K562 (cell line): ENCODE measurements around the gene TUBB1. TPM values are rescaled to one million over a fixed set of nuclear protein-coding genes. Genes with fewer than 3 reads are reported as not detected.

ENCODE experiments used
- ATAC-seq: fragments of 200-7000 bp; cut with Tn5 transposase; 3 replicates; pipeline ENCODE4 v1.9.1; 2020; ENCODE audit warnings: moderate library complexity
- BruUV-seq: library from RNA; stranded (reverse); fragments of 400-500 nt; replicated peaks from 2 replicates; lab custom pipeline; 2021; lab: Mats Ljungman, UMichigan
- CTCF ChIA-PET: fragments of 300-600 bp; formaldehyde crosslinking; extraction: SDS; loops from one replicate; lab custom pipeline; 2021; ENCODE audit warnings: low intra/inter-chr PET ratio; lab: Yijun Ruan, JAX
- POLR2A ChIA-PET: fragments of 300-600, 350-650 bp; sonication (Branson Sonifier 250); formaldehyde crosslinking; extraction: SDS; loops from one replicate; lab custom pipeline; 2021; ENCODE audit warnings: antibody characterized with exemption, inconsistent platforms; lab: Yijun Ruan, JAX
- DNase-seq, 4 experiments: peaks; one replicate each; pipeline versions ENCODE4 v3.0.0 to v3.0.0-alpha.2; 2011 to 2018; ENCODE audit warnings: low spot score in 3 of 4, mixed read lengths in 3 of 4; ENCODE audit errors: extremely low read depth in 1 of 4
- FAIRE-seq: peaks from 2 replicates; lab custom pipeline; 2011; peaks lifted over from hg19 to GRCh38; lab: Jason Lieb, UNC
- H2AFZ ChIP-seq: 2 replicates; pipeline ENCODE4 v1.6.0; 2011; ENCODE audit warnings: low read depth, low read length, control low read depth, inconsistent platforms
- H3K27ac ChIP-seq: fragments of 200-600 bp; 3 replicates; pipeline ENCODE4 v1.8.0; 2011; ENCODE audit warnings: low read depth, mild to moderate bottlenecking, control low read depth, inconsistent platforms, low read length, moderate library complexity, mixed read lengths; ENCODE audit errors: extremely low read depth
- H3K27me3 ChIP-seq, 2 experiments: fragments of 300-600 bp in 1 of 2; 2 replicates in 1 of 2; 3 replicates in 1 of 2; pipeline versions ENCODE4 v1.6.0 to v1.8.0; 2011; ENCODE audit warnings: inconsistent platforms in 2 of 2, low read length in 2 of 2, mild to moderate bottlenecking in 1 of 2, mixed read lengths in 1 of 2, moderate library complexity in 1 of 2; ENCODE audit not compliant: control insufficient read depth in 2 of 2, insufficient read depth in 2 of 2
- H3K36me3 ChIP-seq: fragments of 300-600 bp; 3 replicates; pipeline ENCODE4 v1.8.0; 2011; ENCODE audit warnings: mild to moderate bottlenecking, low read length, inconsistent platforms; ENCODE audit not compliant: control insufficient read depth, insufficient read depth
- H3K4me1 ChIP-seq, 2 experiments: fragments of 200-600 bp in 1 of 2; replicated peaks in 1 of 2; 2 replicates in 1 of 2; 3 replicates in 1 of 2; pipeline versions ENCODE4 v1.5.1 to v1.8.0; 2011; ENCODE audit warnings: inconsistent platforms in 2 of 2, low read length in 2 of 2, mild to moderate bottlenecking in 1 of 2, mixed read lengths in 1 of 2, moderate library complexity in 1 of 2; ENCODE audit not compliant: control insufficient read depth in 2 of 2, insufficient read depth in 2 of 2
- H3K4me2 ChIP-seq: 2 replicates; pipeline ENCODE4 v1.6.1; 2011; ENCODE audit warnings: low read length, control low read depth, inconsistent platforms, mixed read lengths; ENCODE audit not compliant: insufficient read depth
- H3K4me3 ChIP-seq: fragments of 200-600 bp; sonication (generic), shearing (Covaris generic); 2 replicates; pipeline ENCODE4 v1.5.1; 2016; ENCODE audit warnings: control low read depth, inconsistent platforms
- H3K79me2 ChIP-seq: fragments of 200-600 bp; 3 replicates; pipeline ENCODE4 v1.8.0; 2011; ENCODE audit warnings: low read length, inconsistent platforms; ENCODE audit not compliant: control insufficient read depth, insufficient read depth
- H3K9ac ChIP-seq, 2 experiments: 2 replicates each; pipeline versions ENCODE4 v1.6.0 to v1.6.1; 2011; ENCODE audit warnings: low read depth in 2 of 2, low read length in 2 of 2, control low read depth in 1 of 2, inconsistent platforms in 1 of 2, mild to moderate bottlenecking in 1 of 2, mixed read lengths in 1 of 2; ENCODE audit not compliant: insufficient read depth in 1 of 2
- H3K9me1 ChIP-seq: one replicate; pipeline ENCODE4 v1.6.0; 2011; ENCODE audit warnings: inconsistent platforms, mild to moderate bottlenecking, low read length, moderate library complexity; ENCODE audit not compliant: control insufficient read depth, insufficient read depth
- H3K9me3 ChIP-seq: replicated peaks from 2 replicates; pipeline ENCODE4 v1.5.1; 2011; ENCODE audit warnings: low read depth, low read length, inconsistent platforms; ENCODE audit not compliant: control insufficient read depth, insufficient read depth
- H4K20me1 ChIP-seq: replicated peaks from 2 replicates; pipeline ENCODE4 v1.6.1; 2011; ENCODE audit warnings: low read length, inconsistent platforms, mixed read lengths; ENCODE audit not compliant: control insufficient read depth, insufficient read depth
- MYNN ChIP-seq, 2 experiments: sonication (generic); formaldehyde crosslinking in 1 of 2; IDR thresholded peaks; 2 replicates each; pipeline versions ENCODE4 v1.5.0 to v1.6.1; 2016 to 2020; ENCODE audit warnings: antibody characterized with exemption in 1 of 2, missing genetic modification reagents in 1 of 2
- POLR2H ChIP-seq: IDR thresholded peaks from 2 replicates; pipeline ENCODE4 v1.6.1; 2016; ENCODE audit warnings: missing genetic modification characterization, low read depth, mild to moderate bottlenecking, control low read depth, missing compliant biosample characterization, moderate library complexity
- TGIF2 ChIP-seq: sonication (generic); formaldehyde crosslinking; IDR thresholded peaks from 2 replicates; pipeline ENCODE4 v1.8.1; 2022; ENCODE audit warnings: mild to moderate bottlenecking, missing genetic modification reagents, moderate library complexity
- ZNF76 ChIP-seq: fragments of 250-450 bp; sonication (Bioruptor Pico); IDR thresholded peaks from 2 replicates; pipeline ENCODE4 v1.4.0; 2020; ENCODE audit warnings: mild to moderate bottlenecking, moderate library complexity, borderline replicate concordance
- WGBS: fragments of 100-300 bp; shearing (Covaris generic); methylation state at CpG from one replicate; pipeline ENCODE4 v1.1.6; 2016; ENCODE audit warnings: low coverage, mixed read lengths; ENCODE audit not compliant: insufficient coverage; ENCODE audit errors: missing lambda C conversion rate; 5-methylcytosine and 5-hydroxymethylcytosine counted together
- in situ Hi-C: fragments of 300-500 bp; cut with MboI; formaldehyde crosslinking; loops from 4 replicates; pipeline ENCODE4 v1.15.0; 2018; ENCODE audit warnings: inconsistent platforms, mixed read lengths
- intact Hi-C: fragments of 100-400 bp; cut with micrococcal nuclease; formaldehyde crosslinking; loops from 2 replicates; pipeline ENCODE4 v1.14.2; 2022
- polyA plus RNA-seq, 8 experiments: library from polyadenylated mRNA; depleted of rRNA in 4 of 8; stranded (reverse) in 5 of 8; unstranded in 3 of 8; fragments of >200 nt; fragmentation: Nextera tagmentation in 2 of 8; fragmentation: Illumina TruSeq in 1 of 8; extraction: Ambion mirVana in 2 of 8; extraction: Trizol in 1 of 8; gene quantifications; 2 replicates each; pipeline versions ENCODE4 v1.2.1 to v1.2.3, GENCODE V29; 2011 to 2014; ENCODE audit warnings: inconsistent platforms in 1 of 8, missing spikeins in 1 of 8
- total RNA-seq, 7 experiments: library from RNA; depleted of rRNA in 6 of 7; stranded (reverse); fragments of >200 nt in 6 of 7; fragmentation: Illumina TruSeq in 2 of 7; extraction: Trizol in 2 of 7; gene quantifications; 2 replicates each; pipeline versions ENCODE4 v1.2.1 to v1.2.3, GENCODE V29; 2011 to 2021; ENCODE audit warnings: low replicate concordance in 1 of 7

Gene TUBB1
- total and polyA plus RNA-seq, 9 of the 15 experiments (the other 6 are each of a cell fraction or from before 2014, with no cell fraction given): 1.5 to 3.9 (median 2.4) TPM

- BruUV-seq: no TSS peak
- no peaks in the 10 kb centered on the region for H3K9me1 ChIP-seq
- 85% methylated on average over 4 of the region's 4 CpGs for WGBS
- no peak overlapping the region; a peak in 1 of 4 replicates for H3K9ac ChIP-seq
- TF ChIP-seq TGIF2 (CRISPR knock-in tag) (no peak), POLR2H (no peak), ZNF76 (CRISPR knock-in tag) (no peak), MYNN (IDR thresholded peaks at IDR 0.05) (no peak), MYNN (CRISPR knock-in tag; IDR thresholded peaks at IDR 0.05) (no peak)
- ATAC-seq (no peak), FAIRE-seq (no peak), DNase-seq (no peak)
- H4K20me1 ChIP-seq: no peaks in the 10 kb centered on the region; the same call in 1 of the 2 replicates
- ChIA-PET CTCF (no interaction called here), POLR2A (interaction anchor here (0.7 kb wide), 1 partner anchor 35 kb away, joined by 3 read pairs; no protein-coding TSS in a partner anchor)
- H3K9me3 ChIP-seq: no peaks in the 10 kb centered on the region
- peaks cover 95% of the 10 kb centered on the region for H3K79me2 ChIP-seq
- H3K4me3 ChIP-seq: no peak overlapping the region
- intact Hi-C loops: no loop called here
- H3K36me3 ChIP-seq: peaks cover 86% of the 10 kb centered on the region
- in situ Hi-C loops: no loop called here
- H3K27me3 ChIP-seq: no peaks in the 10 kb centered on the region
- H2AFZ ChIP-seq: no peak overlapping the region
- no peak overlapping the region for H3K27ac ChIP-seq
- peaks cover 25 to 28% of the 10 kb centered on the region in 2 experiments for H3K4me1 ChIP-seq
- no peak overlapping the region for H3K4me2 ChIP-seq
These were observed 6.3 kb downstream of the TUBB1 start for GRCh38 chr20:59025511-59025910.
